Nephron (organoid): ENCODE data around the gene SPDEF.

Source experiments
- H3K27ac Mint-ChIP-seq, 3 experiments: 2 replicates each; pipeline ENCODE4 v1.8.0; 2020; ENCODE audit warnings: mixed read lengths in 3 of 3, mild to moderate bottlenecking in 2 of 3, moderate library complexity in 1 of 3
- H3K27me3 Mint-ChIP-seq: 2 replicates; pipeline ENCODE4 v1.8.0; 2021; ENCODE audit warnings: low read depth, mild to moderate bottlenecking, moderate library complexity, mixed read lengths
- H3K36me3 Mint-ChIP-seq: 2 replicates; pipeline ENCODE4 v1.8.0; 2020; ENCODE audit warnings: low read depth, mixed read lengths
- H3K4me1 Mint-ChIP-seq: 2 replicates; pipeline ENCODE4 v1.8.0; 2020; ENCODE audit warnings: mixed read lengths
- H3K4me3 Mint-ChIP-seq, 3 experiments: 2 replicates each; pipeline ENCODE4 v1.8.0; 2020; ENCODE audit warnings: mild to moderate bottlenecking in 3 of 3, mixed read lengths in 3 of 3, moderate library complexity in 2 of 3
- H3K9me3 Mint-ChIP-seq: 2 replicates; pipeline ENCODE4 v1.8.0; 2020; ENCODE audit warnings: mixed read lengths
- TF ChIP-seq, protein P1 (sequence below), 3 experiments: fragments of 200-600 bp; sonication (generic); IDR thresholded peaks; one replicate each; pipeline ENCODE4 v1.5.0; 2021; ENCODE audit warnings: antibody characterized with exemption in 3 of 3; ENCODE audit not compliant: unreplicated experiment in 3 of 3

Gene SPDEF

DNA sequence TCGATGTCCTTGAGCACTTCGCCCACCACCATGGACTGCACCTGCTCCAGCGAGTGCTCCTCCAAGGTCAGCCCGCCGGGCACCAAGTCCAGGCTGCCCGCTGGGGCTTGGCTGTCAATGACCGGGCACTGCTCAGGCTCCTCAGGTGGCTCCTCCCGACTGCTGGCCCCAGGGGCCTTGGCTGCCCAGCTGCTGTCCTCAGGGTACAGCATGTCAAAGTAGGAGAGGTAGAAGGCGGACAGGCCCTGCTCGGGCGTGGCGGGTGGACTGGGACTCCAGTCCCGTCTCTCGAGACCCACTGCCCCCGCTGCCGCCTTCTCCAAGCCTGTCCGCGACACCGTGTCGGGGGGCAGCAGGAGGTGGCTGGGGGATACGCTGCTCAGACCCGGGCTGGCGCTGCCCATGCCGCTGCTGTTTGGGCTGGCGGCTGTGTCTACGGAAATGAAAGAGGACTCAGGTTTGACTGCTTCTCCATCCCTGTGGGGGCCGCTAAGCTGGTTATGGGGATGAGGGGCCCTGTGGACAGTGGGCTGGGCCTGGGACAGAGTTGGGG lies 12.0 kb downstream of the SPDEF start:
- H3K9me3 Mint-ChIP-seq = no peaks in the 10 kb centered on the region
- TF ChIP-seq, protein P1, sequence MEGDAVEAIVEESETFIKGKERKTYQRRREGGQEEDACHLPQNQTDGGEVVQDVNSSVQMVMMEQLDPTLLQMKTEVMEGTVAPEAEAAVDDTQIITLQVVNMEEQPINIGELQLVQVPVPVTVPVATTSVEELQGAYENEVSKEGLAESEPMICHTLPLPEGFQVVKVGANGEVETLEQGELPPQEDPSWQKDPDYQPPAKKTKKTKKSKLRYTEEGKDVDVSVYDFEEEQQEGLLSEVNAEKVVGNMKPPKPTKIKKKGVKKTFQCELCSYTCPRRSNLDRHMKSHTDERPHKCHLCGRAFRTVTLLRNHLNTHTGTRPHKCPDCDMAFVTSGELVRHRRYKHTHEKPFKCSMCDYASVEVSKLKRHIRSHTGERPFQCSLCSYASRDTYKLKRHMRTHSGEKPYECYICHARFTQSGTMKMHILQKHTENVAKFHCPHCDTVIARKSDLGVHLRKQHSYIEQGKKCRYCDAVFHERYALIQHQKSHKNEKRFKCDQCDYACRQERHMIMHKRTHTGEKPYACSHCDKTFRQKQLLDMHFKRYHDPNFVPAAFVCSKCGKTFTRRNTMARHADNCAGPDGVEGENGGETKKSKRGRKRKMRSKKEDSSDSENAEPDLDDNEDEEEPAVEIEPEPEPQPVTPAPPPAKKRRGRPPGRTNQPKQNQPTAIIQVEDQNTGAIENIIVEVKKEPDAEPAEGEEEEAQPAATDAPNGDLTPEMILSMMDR (IDR thresholded peaks at IDR 0.05; ENCODE audit: unreplicated experiment in 3 of 3) = no peak
- no peaks in the 10 kb centered on the region for H3K36me3 Mint-ChIP-seq
- peaks cover 17% of the 10 kb centered on the region for H3K4me1 Mint-ChIP-seq
- peaks cover 9% of the 10 kb centered on the region for H3K27me3 Mint-ChIP-seq
- H3K27ac Mint-ChIP-seq = no peak overlapping the region
- no peak overlapping the region for H3K4me3 Mint-ChIP-seq

DNA sequence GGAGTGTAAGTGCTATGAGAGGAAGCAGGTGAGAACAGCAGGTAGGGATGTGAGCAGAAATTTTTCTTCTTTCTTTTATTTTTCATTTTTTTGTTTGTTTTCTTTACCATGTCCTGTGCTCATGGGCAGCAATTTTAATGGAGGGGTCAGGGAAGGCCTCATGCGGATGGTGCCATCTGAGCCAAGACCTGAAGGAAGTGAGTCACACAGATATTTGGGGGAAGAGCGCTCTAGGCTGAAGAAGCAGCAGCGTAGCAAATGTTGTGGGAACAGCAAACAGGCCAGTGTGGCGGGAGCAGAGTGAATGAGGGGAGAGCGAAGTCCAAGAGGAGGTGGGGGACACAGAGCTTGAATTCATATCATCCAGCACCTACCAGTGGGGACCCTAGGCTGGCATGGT lies 12.7 kb downstream of the SPDEF start:
- H3K4me1 Mint-ChIP-seq = peaks cover 17% of the 10 kb centered on the region
- H3K27ac Mint-ChIP-seq = no peak overlapping the region
- H3K36me3 Mint-ChIP-seq = no peaks in the 10 kb centered on the region
- peaks cover 9% of the 10 kb centered on the region for H3K27me3 Mint-ChIP-seq
- TF ChIP-seq, protein P1 (IDR thresholded peaks at IDR 0.05; ENCODE audit: unreplicated experiment in 3 of 3) = no peak
- H3K9me3 Mint-ChIP-seq = no peaks in the 10 kb centered on the region
- no peak overlapping the region for H3K4me3 Mint-ChIP-seq

DNA sequence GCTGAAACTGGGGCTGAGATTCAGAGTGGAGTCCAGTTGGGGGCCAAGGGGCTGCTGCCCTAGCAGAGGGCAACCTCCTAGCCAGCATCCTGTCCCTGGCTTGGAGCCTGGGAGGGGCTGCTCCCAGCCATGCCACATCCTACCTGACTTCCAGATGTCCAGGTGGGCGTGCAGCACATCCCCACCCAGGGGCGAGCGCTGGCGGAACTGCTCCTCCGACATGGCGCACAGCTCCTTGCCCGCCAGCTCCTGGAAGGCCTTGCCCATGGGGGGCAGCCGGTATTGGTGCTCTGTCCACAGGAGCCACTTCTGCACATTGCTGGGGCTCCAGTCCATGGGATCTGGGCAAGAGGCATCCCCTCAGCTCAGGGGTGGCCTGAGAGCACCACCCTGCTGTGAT lies 15.3 kb downstream of the SPDEF start:
- H3K27ac Mint-ChIP-seq = no peak overlapping the region
- no peaks in the 10 kb centered on the region for H3K36me3 Mint-ChIP-seq
- TF ChIP-seq, protein P1 (IDR thresholded peaks at IDR 0.05; ENCODE audit: unreplicated experiment in 3 of 3) = no peak
- peaks cover 3% of the 10 kb centered on the region for H3K27me3 Mint-ChIP-seq
- H3K9me3 Mint-ChIP-seq = no peaks in the 10 kb centered on the region
- no peak overlapping the region for H3K4me3 Mint-ChIP-seq
- H3K4me1 Mint-ChIP-seq = peaks cover 13% of the 10 kb centered on the region

DNA sequence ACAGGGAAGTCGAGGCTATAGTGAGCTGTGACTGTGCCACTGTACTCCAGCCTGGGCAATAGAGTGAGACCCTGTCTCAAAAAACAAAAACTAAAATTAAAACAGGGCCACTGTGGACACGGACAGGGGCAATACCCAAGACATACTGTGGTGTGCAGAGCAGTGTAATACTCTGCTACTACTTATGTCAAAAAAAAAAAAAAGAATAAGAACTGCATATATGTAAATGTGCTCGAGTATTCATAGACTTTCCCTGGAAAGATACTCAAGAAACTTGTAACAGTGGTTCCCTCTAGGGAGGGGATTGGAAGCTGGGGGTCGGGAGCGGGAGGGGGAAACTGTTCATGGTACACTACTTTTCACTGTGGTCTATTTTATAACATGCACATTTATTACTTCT lies 15.9 kb downstream of the SPDEF start:
- no peak overlapping the region for H3K27ac Mint-ChIP-seq
- H3K4me1 Mint-ChIP-seq = peaks cover 11% of the 10 kb centered on the region
- TF ChIP-seq, protein P1 (IDR thresholded peaks at IDR 0.05; ENCODE audit: unreplicated experiment in 3 of 3) = no peak
- no peaks in the 10 kb centered on the region for H3K9me3 Mint-ChIP-seq
- H3K4me3 Mint-ChIP-seq = no peak overlapping the region
- no peaks in the 10 kb centered on the region for H3K36me3 Mint-ChIP-seq
- no peaks in the 10 kb centered on the region for H3K27me3 Mint-ChIP-seq

DNA sequence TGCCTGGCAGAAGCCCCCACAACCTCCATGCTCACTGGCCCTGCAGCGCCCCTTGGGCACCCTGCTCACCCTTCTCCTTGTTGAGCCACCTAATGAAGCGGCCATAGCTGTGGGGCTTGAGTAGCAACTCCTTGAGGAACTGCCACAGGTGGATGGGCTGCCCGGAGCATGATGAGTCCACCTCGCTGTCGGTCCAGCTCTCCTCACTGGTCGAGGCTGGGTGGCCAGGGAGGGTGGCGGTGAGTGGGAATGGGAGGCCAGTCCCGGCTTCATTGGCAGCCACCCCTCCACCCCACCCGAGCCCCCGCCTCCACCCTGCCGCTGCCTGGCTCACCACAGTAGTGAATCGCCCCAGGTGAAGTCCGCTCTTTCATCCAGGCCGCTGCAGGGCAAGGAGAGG lies 16.9 kb downstream of the SPDEF start:
- TF ChIP-seq, protein P1 (IDR thresholded peaks at IDR 0.05; ENCODE audit: unreplicated experiment in 3 of 3) = no peak
- no peaks in the 10 kb centered on the region for H3K36me3 Mint-ChIP-seq
- H3K9me3 Mint-ChIP-seq = no peaks in the 10 kb centered on the region
- no peak overlapping the region for H3K27ac Mint-ChIP-seq
- H3K4me1 Mint-ChIP-seq = peaks cover 11% of the 10 kb centered on the region
- no peaks in the 10 kb centered on the region for H3K27me3 Mint-ChIP-seq
- no peak overlapping the region for H3K4me3 Mint-ChIP-seq

DNA sequence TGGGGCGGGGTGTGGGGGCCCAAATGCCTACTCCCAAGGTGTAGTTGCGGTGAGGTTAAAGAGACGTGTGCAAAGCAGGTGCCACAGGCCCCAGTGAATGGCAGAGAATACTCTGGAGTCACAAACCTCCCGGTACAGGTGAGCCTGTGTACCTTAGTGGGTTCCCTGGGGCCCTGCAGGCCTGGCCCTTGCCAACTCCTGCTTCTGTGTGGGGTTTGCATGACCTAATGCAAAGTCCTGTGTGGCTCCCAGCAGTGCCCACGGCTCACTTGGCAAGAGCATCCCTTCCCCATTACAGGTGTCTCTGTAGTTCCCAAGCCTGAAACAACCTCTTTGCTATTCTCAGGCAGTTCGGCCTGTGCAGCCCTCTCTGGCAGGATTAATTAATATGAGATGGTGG lies 17.5 kb downstream of the SPDEF start:
- no peaks in the 10 kb centered on the region for H3K27me3 Mint-ChIP-seq
- no peaks in the 10 kb centered on the region for H3K36me3 Mint-ChIP-seq
- no peak overlapping the region for H3K4me3 Mint-ChIP-seq
- peaks cover 12% of the 10 kb centered on the region for H3K4me1 Mint-ChIP-seq
- peak overlapping the region in 1 of 3 experiments; percentile 33 for H3K27ac Mint-ChIP-seq
- TF ChIP-seq, protein P1 (IDR thresholded peaks at IDR 0.05; ENCODE audit: unreplicated experiment in 3 of 3) = no peak
- H3K9me3 Mint-ChIP-seq = no peaks in the 10 kb centered on the region
